Fibroblast of the aortic adventitia (primary cell): ENCODE measurements around the gene KIF9. TPM values are rescaled to one million over a fixed set of nuclear protein-coding genes. Genes with fewer than 3 reads are reported as not detected.

Experiments used
- DNase-seq: peaks from one replicate; pipeline ENCODE4 v3.0.0-alpha.2; 2010; ENCODE audit warnings: low read depth
- H3K4me3 ChIP-seq: 2 replicates; pipeline ENCODE4 v1.5.1; 2011; ENCODE audit warnings: low read depth, mild to moderate bottlenecking, control low read depth, low read length, moderate library complexity
- CTCF ChIP-seq: IDR thresholded peaks from 2 replicates; pipeline ENCODE4 v1.5.1; 2011; ENCODE audit warnings: mild to moderate bottlenecking, low read length, control low read depth, inconsistent platforms; ENCODE audit not compliant: insufficient read depth
- total RNA-seq: library from RNA; depleted of rRNA; stranded (reverse); fragments of >200 nt; gene quantifications from 2 replicates; pipeline ENCODE4 v1.2.3, GENCODE V29; 2012; ENCODE audit warnings: low replicate concordance

KIF9 gene
- total RNA-seq, 1 donor = 4.5 TPM

GRCh38 chr3:47250309-47251060, 32.1 kb downstream of the KIF9 start:
- TF ChIP-seq CTCF = peak; percentile 27
- no peak overlapping the region for H3K4me3 ChIP-seq
- DNase-seq = peak; percentile 34

- TF ChIP-seq CTCF = no peak
- no peak overlapping the region for H3K4me3 ChIP-seq
- DNase-seq = no peak
Observed at GRCh38 chr3:47247131-47248064, 35.2 kb downstream of the KIF9 start.

- no peak for TF ChIP-seq CTCF
- DNase-seq = no peak
Observed at GRCh38 chr3:47245271-47245670, 37.3 kb downstream of the KIF9 start.

GRCh38 chr3:47244531-47245100, 38.0 kb downstream of the KIF9 start:
- no peak for DNase-seq
- H3K4me3 ChIP-seq = no peak overlapping the region
- no peak for TF ChIP-seq CTCF

More at GRCh38 chr3:47245271-47245670, 37.3 kb downstream of the KIF9 start:
- no peak overlapping the region for H3K4me3 ChIP-seq

GRCh38 chr3:47243419-47244147, 39.0 kb downstream of the KIF9 start:
- H3K4me3 ChIP-seq = no peak overlapping the region
- DNase-seq = no peak
- TF ChIP-seq CTCF = no peak

GRCh38 chr3:47239929-47240328, 42.7 kb downstream of the KIF9 start:
- TF ChIP-seq CTCF = no peak
- H3K4me3 ChIP-seq = no peak overlapping the region

More at GRCh38 chr3:47239929-47240328, 42.7 kb downstream of the KIF9 start:
- no peak for DNase-seq
